RPMI8226 (cell line): ENCODE data around the gene NYAP2.

Experiments used
- DNase-seq: peaks from one replicate; pipeline ENCODE4 v3.0.0-alpha.2; 2015

Gene NYAP2

DNA sequence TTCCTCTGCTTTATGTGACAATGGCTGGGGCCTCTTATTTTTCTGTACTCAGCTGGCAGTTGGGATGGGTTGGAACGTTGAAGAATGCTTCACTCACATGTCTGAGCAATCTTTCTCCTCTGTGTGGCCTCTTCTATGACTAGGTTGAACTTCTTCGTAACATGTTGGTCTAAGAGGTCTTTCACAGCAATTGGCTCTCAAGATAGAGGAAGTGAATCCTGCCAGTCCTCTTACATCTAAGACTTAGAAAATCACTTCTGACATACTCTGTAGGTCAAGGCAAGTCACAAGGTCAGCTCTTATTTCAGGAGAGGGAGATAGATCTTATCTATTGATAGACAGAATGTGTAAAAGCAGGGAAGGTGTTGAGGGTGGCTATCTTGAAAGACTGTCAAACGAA is 174.1 kb downstream of the NYAP2 start:
- DNase-seq: no peak

- DNase-seq: no peak
Observed at GRCh38 chr2:225574582-225575138, 175.2 kb downstream of the NYAP2 start.

DNA sequence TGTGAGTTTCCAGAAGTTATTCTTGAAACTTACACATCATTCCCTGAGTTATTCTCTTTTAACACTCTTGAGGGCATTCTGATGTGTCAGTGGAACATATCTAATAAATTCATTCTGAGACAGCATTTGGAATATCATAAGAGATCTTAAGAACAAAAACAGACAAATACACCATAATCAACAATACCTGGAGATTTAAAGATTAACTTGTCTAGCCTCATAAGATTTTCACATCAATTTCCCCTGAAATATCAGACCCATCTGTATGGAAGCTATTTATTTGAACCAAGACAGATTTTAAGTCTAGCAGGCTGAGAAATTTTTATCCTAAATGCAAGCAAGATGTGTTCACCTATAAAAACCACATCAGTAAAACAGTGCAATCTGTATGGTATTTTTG is 181.6 kb downstream of the NYAP2 start:
- DNase-seq: no peak

DNA sequence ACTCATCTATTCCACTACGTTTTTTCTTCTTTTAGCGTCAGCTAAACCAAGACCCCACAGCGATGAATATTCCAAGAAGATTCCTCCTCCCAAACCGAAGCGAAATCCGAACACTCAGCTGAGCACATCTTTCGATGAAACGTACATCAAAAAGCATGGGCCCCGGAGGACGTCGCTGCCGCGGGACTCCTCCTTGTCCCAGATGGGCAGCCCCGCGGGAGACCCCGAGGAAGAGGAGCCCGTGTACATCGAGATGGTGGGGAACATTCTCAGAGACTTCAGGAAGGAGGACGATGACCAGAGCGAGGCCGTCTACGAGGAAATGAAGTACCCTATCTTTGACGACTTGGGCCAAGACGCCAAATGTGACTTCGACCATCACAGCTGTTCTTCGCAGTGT is 182.4 kb downstream of the NYAP2 start:
- DNase-seq: no peak

DNA sequence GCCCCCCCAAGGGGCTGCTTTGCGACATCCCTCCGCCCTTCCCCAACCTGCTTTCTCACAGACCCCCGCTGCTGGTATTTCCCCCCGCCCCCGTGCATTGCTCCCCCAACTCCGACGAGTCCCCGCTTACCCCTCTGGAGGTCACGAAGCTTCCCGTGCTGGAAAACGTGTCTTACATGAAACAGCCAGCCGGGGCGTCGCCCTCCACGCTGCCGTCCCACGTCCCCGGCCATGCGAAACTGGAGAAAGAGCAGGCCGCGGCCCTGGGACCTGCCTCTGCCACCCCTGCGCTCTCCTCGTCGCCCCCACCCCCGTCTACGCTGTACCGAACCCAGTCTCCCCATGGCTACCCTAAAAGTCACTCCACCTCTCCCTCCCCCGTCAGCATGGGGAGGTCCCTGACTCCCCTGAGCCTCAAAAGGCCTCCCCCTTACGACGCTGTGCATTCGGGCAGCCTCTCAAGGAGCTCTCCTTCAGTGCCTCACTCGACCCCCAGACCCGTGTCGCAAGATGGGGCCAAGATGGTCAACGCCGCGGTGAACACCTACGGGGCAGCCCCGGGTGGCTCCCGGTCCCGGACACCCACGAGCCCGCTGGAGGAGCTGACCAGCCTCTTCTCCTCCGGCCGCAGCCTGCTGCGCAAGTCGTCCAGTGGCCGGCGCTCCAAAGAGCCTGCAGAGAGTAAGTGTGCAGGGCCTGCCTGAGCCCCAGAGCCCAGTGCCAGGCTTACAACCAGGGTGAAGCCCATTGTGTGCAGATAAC is 183.0 kb downstream of the NYAP2 start:
- DNase-seq: no peak

- DNase-seq: no peak
Observed at GRCh38 chr2:225584796-225585195, 185.3 kb downstream of the NYAP2 start.

- DNase-seq: no peak
Observed at GRCh38 chr2:225590932-225591331, 191.4 kb downstream of the NYAP2 start.

- DNase-seq: no peak
Observed at GRCh38 chr2:225597911-225598310, 198.4 kb downstream of the NYAP2 start.

DNA sequence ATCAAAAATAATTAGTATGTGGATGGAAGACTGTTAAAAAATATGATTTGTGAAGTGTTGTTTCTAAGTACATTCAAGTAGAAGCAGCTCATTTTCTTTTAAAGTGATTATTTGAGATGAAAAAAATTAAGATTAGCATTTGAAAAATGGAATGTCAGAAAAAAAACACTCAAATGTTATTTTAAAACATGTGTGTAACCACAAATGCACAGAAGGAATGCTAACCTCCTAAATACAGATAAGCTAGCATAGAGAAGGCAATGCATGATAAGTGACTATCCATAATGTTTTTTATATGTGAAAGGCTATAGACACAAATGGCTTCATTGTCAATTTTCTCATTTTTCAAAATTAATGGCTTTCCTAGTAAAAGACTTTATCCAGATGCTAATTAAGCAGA is 198.9 kb downstream of the NYAP2 start:
- no peak for DNase-seq

- DNase-seq: no peak
Observed at GRCh38 chr2:225598897-225599296, 199.4 kb downstream of the NYAP2 start.

DNA sequence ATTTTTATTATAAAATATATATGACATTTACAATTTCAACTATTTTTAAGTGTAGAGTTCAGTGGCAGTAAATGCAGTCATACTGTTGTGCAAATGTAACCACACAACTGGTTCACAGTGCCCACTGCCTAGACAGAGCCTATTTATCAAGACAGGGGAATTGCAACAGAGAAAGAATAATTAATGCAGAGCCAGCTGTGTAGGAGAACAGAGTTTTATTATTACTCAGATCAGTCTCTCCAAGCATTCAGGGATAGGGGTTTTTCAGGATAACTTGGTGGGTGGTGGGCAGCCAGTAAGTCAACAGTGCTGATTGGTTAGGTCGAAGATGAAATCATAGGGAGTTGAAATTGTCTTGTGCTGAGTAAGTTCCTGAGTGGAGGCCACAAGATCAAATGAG is 200.3 kb downstream of the NYAP2 start:
- no peak for DNase-seq

DNA sequence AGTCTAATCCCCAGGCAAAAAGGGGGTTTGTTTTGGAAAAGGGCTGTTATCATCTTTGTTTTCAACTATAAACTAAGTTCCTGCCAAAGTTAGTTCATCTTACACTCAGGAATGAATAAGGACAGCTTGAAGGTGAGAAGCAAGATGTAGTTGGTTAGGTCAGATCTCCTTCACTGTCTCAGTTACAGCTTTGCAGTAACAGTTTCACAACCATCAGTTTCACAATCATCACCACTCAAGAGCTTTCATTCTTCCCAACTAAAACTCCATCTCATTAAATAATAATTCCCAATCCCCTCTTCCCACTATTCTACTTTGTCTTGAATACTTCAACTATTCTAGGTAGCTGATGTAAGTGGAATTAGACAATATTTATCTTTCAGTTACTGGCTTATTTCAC is 200.9 kb downstream of the NYAP2 start:
- DNase-seq: no peak

GRCh38 chr2:225600865-225601264 is 201.4 kb downstream of the NYAP2 start:
- DNase-seq: no peak

GRCh38 chr2:225602205-225602604 is 202.7 kb downstream of the NYAP2 start:
- DNase-seq: no peak

DNA sequence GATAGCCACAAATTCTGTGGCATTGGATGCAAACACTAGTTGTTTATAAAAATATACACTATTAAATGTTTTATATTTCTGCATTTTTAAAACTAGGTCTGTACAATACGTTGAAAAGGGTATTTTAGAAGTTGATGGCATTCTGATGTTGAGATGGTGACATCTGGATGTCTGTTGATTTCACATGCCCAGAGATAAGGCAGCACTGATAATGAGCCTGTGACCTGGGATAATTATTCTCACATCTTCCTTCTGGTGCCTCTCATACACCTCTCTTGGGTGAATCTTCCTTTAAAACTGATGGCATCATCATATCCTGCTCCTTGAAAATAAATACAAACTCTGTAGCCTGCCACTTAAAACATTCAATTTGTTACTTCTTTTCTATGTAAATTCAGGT is 208.6 kb downstream of the NYAP2 start:
- DNase-seq: no peak

GRCh38 chr2:225612636-225613035 is 213.1 kb downstream of the NYAP2 start:
- DNase-seq: no peak

DNA sequence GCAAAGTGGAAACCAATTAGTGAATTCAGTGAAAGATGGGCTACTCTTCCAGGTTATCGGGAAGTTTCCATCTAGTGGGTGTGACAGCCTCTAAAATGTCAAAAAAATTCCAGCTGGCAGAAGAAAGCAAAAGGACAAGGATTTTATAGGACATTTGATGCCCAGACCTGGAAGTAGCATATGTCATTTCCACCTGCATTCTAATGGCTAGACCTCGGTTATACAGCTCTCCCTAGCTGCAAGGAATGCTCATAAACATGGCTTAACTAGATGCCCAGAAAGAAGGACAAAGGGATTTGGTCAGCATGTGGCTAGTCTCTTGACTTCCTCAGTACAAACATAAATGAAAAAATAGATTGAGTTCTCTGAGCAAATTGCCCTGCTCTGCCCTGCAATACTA is 215.4 kb downstream of the NYAP2 start:
- DNase-seq: no peak

- no peak for DNase-seq
Observed at GRCh38 chr2:225615514-225615913, 216.0 kb downstream of the NYAP2 start.

DNA sequence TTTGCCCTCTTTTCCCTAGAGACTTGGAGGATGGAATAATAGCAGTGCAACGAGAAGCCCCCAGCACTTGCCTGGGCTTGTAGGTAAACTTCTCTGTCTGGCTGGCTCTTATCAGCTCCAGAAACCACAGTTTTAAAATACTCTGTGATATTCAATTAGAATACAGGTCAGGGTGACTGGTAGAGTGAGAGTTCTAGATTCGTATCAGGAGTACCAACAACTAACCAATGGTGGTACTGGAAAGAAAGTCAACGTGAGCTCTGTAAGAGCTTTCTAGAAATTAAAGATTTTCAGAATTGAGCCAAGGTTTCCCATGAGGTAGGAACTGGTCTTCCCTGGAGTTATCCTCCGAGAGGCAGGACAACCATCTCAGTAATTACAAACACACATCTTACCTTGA is 216.9 kb downstream of the NYAP2 start:
- no peak for DNase-seq

GRCh38 chr2:225616848-225617247 is 217.3 kb downstream of the NYAP2 start:
- no peak for DNase-seq

DNA sequence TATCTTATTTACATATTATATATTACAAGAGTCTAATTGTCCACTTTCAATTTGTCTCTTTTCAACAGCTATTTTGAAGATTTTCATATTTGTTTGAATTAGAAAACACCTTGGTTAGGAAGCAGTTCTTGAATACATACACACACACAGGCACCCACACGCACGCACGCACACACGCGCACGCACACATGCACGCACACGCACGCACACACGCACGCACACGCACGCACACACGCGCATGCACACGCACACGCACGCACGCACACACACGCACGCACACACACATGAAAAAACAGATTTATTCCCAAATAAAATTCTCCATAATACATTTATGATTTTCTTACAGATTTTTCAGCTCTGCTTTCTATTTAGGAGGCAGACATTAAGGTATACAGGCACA is 220.7 kb downstream of the NYAP2 start:
- DNase-seq: no peak

DNA sequence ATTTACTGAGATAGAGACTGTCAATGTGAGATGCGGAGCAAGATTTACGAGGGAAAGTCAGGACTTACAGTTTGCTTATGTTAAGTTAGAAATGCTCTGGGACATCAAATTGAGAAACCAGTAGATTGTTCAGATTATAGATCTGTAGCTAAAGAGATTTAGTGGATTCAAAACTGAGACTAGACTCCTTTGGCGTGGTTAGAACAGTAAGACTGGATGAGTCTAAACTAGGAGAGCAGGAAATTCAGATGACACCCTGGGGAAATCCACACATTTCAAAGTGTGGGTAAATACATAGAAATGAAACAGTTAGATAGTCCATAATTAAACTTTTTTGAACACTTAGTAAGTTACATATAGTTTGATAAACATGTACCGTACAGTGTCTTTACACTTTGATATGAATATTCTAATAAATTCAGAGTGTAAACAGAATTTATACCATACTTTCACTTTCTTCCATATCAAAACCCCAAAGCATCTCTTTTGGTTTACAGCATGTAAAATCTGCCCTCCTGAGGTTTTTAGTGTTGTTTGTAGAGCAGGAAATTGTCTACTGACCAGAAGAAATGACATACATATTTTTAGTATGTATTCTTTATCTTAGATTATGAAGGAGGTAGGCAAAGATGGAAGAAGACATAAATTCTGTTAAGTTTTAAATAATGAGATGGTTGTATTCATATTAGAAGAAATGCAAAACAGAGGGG is 231.5 kb downstream of the NYAP2 start:
- no peak for DNase-seq

DNA sequence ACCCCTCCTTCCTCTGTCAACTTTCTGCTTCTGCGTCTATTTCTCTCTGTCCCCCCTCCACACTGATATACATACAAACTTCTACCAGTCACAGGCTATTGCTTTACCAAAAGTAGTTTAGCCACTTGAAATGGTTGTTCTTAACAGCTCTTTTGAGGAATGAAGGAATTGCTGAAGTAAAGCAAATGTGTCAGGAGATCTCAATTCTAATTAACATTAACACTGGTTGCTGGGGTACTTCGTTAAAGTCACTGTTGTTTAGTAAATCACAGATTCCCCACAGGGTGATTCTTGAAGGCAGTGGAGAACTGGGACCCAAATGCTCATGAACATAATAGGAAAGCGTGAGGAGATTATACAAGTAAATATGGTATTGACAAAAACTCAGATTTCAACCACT is 232.8 kb downstream of the NYAP2 start:
- DNase-seq: no peak

DNA sequence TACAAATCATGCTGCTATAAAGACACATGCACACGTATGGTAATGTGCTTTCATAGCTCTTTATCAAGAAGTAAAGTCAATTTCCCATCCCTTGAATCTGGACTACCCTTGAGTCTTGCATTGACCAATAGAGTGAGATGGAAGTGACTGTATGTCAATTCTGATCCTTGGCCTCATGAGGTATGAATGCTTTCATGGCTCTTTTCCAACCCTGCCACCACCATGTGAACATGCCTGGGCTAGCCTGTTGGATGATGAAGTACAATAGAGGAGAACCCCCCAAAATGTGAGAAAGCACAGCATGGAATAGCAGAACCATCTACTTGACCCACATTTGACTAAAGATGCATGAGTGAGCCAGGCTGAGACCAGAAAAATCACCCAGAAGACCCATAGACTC is 237.0 kb downstream of the NYAP2 start:
- no peak for DNase-seq
